HG03342 (cell line): ENCODE results near the gene ERO1B.

Source experiments
- ATAC-seq: cut with Tn5 transposase; IDR thresholded peaks from one replicate; pipeline ENCODE4 v1.9.1; 2021; ENCODE audit warnings: mild to moderate bottlenecking, moderate library complexity; ENCODE audit not compliant: unreplicated experiment

The ERO1B gene

DNA sequence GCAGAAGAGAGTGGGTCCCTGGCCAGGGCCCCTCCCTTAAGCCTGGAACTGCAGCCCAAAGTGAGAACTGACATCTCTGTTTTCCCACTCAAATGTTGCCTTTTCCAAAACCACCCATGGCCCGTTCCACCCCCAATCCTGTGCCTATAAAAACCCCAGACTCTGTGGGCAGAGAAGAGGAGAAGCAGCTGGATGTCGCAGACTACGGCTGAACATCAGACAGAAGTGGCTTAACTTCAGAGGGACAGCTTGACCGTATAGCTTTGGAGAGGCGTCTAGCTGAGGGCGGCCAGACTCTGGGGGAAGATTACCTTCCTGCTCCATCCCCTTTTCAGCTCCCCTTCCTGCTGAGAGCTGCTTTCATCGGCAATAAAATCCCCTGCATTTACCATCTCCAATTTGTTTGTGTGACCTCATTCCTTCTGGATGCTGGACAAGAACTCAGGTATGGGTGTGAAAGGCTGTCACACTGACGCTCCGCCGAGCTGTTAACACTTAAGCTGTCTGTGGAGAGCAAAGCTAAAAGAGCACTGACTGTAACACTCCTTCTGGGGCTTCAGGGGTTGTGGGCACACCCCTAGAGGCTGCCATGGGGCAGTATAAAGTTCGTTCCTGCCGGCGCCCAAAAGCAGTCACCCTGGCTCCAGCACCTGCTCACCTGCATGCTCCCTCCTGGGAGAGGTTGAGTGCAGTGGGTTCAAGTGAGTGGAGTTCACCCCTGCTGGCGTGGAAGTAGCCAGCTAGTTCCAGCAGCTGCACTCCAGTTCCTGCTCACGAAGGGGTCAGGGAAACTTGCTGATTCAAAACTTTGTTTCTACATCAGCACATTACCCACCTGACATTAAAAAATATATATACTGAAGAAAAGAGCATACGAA is 19.6 kb upstream of the ERO1B start:
- ATAC-seq: no peak

DNA sequence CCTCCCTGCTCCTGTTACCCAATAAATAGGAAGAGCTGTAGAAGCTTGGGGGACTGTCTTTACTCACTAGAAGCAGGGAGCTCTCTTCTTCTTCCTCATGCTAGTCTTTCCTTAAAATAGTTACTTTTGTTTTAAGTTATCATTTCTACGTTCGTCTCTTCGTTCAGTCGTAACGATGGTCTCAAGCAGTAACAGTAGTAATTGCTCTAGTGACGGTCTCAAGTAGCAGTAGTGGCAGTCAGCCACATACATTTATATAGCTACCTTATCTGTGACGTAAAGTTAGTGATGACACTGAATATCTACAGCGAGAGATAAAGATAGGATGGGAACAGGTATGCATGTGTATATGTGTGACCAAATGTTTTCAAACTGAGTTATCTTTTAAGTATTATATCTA is 15.4 kb upstream of the ERO1B start:
- ATAC-seq: no peak

DNA sequence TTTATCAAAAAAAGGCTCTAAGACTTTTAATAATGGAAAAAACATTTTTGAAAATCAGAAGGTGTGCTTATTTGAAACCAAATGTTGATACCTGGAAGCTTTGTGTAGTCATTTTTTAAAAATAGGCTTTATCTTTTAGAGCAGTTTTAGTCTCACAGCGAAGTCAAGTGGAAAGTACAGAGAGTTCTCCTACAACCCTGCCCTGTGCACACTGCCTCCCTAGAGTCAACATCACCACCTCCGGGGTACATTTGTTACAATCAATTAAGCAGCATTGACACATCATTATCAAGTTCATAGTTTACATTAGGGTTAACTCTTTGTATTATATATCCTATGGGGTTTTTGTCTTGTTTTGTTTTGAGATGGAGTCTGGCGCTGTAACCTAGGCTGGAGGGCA is 10.7 kb upstream of the ERO1B start:
- no peak for ATAC-seq

DNA sequence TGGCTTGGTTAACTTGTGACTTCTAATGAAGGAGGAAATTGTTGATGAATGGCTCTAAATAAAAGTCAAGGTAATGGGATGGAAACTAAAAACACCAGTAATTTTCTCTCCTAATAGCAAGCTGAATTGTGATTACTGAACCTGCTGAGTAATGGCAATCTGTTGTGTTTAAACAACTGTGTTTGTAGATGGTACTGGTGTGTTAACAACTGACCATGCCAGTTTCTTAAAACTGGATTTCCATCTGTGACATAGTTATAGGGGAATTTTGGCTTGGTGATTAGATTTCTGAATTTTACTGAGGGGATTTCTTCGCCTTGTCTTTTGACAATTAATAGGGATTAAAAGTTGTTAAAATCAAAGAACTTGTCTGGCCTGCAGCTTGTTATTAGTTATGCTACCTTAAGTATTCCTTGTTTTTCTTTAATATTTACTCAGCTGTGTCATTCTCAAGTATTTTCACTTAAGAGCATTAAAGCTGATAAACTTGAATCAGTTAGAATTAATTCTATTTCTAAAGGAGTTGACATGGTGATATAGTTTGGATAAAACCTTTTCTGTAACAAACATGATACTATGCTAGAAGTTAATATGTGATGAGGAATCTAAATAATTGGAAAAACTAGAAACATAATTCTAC is 7.9 kb upstream of the ERO1B start:
- ATAC-seq: no peak

DNA sequence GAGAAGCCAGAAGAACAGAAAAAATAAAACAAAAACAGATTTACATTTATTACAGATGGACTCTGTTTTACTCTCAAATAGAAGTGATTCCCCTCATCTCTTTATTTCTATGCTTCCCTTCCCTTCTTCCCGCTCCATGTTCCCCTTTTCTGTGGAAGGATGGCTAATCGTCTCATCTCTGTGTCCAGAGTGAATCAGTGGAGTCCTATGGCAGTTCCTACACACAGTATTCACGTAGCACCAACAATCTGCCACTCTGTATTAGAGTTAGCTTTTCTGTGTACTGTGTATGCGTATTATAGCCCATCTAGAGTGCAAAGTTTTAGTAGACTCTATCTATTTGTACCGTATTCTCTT is 6.8 kb upstream of the ERO1B start:
- ATAC-seq: no peak

DNA sequence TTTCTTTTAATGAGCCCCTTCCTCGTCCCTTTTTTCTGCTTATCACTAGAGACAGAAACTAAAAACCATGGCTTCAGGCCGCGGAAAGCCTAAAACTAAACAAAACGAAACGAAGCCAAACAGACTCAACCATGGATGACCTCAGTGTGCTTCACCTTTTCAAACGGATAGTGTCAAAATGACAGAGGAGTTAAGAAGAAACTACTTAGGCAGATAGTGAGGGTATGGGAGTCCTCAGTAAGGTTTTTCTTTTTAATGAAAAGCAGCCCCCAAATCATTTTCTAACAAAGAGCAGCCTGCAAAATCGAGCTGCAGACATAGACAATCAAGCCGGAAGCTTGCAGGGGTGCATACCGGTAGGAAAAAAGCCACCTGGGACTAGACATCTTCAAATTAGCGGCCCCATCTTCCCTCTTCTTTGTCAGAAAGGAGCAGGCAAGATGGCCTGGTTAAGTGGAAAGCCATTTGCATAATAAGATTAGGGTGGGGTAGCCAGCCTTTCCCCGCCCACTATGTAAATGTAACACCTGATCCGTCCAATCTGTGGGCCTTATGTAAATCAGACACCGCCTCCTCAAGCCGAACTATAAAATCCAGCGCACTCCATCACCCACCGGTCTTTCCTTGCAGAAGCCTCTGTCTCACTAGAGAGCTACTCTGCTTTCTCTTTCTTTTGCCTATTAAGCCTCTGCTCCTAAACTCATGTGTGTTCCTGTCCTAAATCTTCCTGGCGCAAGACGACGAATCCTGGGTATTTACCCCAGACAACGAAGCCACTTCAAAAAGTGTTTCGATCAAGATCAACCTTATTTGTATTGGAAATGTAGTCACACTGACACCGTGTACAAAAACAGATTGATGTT is 6.2 kb upstream of the ERO1B start:
- no peak for ATAC-seq

DNA sequence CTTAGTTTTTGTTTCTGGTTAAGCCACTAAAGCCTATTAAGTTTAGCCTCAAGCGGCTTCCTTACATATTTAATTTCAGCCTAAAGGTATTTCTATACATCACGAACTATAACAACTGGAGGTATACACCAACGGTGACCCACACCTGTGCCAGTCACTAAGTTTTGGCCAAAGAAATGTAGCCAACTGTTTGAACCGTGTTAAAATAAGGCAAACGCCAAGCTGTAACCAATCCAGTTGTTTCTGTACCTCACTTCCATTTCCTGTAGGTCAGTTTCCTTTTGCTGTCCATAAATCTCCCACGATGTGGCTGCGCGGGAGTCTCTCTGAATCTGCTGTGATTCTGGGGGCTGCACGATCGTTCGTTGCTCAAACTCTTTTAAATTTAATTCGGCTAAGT is 5.6 kb upstream of the ERO1B start:
- no peak for ATAC-seq

DNA sequence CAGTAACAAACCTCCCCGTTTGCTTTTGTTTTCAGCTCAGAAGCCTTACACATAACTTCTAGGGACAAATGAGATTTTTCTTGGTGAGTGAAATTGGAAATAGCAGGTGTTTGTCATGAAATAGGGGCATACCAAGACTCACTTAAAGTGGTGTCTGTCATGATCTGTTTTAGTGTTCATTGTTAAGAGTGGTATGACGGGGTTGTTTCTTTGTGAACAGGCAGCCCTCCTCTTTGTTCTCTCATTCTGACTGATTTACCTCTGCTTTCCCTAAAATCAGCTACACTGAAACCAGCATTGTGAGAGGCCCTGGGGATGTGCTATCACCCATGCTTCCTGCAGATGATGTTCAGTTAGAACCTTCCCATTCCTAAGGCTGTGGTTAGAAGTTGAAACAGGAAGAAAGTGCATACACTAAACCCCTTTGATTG is 2.5 kb upstream of the ERO1B start:
- ATAC-seq: peak; percentile 54

DNA sequence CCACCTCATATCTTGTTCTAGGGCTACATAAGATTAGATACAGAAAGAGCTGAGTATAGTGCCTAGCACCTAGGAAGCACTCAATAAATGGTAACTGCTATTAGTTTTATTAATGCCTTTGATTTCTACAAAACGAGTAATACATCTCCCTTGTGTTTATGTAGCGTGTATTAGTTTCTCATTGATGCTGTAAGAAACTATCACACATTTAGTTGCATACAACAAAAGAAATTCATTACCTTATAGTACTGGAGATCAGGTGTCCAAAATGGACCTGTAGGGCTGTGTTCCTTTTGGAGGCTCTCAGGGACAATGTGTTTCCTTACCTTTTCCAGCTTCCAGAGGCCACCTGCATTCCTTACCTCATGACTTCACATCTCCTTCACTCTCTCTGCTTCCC is 961 bp upstream of the ERO1B start:
- no peak for ATAC-seq

DNA sequence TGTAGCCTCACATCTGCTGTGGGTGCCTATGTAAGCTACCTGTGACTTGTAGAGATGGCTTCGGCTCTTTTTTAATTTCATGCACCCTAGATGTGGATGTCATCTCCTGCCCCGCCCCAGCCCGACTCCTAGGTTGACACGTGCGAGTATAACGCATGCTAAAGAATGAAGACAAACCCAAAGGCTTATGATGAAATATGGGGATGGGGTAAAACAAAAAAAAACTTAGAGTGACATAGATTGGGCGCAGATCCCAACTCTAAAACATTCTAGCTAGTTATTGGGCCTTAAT is 613 bp upstream of the ERO1B start:
- ATAC-seq: peak; percentile 3

DNA sequence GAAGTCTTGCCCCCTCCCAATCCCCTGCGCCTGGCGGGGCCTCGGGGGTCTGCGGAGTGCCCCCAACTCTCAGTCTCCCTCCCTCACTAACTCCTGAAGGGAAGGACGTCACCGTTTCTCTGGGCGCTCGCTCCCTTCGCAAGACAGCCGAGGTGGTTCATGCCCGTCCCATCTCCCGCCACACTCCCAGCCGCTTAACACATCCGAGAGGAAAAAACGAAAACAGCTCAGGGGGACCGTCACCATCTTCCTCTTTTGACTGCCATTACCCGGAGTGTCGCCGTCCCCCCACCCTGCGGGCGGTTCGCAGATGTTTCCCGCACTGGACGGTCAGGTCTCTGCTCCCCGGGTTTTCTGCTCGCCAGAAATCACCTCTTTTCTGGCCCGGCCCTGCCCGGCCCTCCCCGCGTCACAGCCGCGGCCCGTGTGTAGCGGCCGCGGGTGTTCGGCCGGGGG is 532 bp downstream of the ERO1B start:
- ATAC-seq: peak; percentile 20

DNA sequence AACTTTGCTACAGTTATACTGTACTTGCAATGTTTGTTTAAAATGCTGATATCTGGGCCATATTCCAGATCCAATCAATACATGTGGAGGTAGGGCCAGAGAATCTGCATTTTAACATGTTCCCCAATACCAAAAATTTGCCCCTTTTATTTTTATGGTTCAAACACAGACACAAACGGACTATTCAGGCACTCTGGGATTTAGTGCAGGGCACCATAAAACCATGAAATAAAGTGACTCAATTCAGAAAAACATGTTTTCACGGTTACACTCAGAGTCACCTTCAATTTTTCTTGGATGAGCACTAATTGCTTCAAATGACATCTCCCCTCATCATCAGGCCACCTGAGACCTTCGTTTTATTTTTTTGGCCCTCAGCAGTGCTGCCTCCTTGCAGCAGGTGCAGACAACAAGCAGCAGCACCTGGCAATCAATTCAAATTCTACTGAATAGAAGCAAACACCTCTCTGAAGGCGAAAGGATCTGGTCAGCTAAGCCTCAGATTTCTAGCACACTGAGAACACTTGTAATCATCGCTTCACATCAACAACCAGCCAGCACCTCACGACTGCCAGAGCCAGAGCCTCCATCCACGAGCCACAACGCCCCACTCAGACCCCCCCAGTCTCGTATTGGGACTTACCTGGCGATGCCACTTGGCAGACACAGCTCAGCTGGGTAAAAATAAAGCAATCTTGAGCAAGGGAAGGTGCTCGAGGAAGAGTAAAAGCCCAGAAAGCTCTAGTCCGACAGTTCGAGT is 1.1 kb downstream of the ERO1B start:
- no peak for ATAC-seq

DNA sequence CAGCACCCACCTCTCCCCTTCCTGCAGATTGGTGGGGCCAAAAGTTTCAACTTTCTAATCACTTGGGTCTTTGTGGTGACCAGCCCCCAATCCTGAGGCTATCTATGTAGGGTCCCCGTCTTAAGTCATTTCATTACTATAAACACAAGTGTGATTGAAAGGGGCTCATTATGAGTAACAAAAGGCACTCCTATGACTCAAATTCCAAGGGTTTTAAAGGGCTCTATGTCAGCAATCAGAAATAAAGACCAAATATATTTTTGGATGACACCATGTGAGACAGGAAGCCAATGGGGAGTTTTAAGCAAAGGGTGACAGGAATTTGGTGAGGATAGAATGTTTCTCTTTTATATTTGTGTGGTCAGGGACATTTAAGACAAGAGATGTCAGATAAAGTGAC is 6.2 kb downstream of the ERO1B start:
- no peak for ATAC-seq

DNA sequence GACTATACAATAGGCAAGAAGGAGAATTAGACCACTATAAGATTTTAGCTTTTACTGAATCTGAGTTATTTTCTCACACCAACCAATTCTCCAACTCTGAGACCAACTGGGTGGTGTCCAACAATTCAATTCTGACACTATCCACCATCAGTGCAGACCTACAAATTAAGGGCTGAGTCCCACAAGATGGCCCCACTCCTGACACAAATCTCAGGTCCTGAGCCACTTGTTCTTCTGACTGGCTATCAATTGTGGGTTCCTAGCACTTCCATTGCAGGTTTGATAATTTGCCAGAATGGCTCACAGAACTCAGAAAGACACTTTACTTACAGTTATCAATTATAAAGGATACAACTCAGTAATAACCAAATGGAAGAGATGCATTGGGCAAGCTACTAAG is 6.7 kb downstream of the ERO1B start:
- no peak for ATAC-seq

DNA sequence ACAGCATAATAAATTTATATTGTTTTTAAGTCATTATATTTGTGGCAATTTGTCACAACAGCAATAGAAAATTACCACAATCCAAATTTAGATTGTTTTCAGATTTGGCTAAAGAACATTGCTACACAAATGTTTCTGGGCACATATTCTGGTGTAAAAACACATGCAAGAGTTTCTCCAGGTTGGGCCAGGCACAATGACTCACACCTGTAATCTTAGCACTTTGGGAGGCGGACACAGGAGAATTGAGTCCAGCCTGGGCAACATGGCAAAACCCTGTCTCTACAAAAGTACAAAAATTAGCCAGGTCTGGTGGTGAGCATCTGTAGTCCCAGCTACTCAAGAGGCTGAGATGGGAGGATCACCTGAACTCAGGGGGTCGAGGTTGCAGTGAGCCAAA is 8.4 kb downstream of the ERO1B start:
- no peak for ATAC-seq

DNA sequence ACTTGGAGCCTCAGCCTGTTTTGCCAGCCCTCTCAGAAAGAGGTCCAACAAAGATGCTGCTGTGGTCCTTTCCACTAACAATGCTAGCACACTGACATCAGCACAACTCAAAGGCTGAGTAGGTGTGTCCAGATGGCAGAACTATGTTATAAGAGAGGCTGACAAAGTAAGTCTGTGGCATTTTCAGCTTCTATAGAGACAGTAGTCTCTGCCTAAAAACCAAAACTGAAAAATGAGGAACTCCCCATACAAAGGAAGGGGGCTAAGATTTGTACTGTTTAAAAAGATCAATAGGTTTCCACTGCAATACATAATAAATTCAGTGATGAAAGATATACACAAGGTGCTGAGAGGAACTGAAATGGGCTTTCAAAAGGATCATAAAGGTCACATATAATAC is 12.3 kb downstream of the ERO1B start:
- no peak for ATAC-seq

DNA sequence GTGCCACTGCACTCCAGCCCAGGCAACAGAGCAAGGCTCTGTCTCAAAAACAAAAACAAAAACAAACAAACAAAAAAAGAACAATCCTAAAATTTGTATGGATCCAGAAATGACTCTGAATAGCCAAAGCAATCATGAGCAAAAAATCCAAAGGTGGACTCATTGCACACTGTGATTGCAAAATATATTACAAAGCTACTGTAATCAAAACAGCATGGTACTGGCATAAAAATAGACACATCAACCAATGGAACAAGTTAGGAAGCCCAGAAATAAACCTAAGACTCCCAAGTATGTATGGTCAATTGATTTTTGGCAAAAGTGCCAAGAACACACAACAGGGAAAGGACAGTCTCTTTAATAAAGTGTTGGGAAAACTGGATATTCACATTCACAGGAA is 19.9 kb downstream of the ERO1B start:
- no peak for ATAC-seq

DNA sequence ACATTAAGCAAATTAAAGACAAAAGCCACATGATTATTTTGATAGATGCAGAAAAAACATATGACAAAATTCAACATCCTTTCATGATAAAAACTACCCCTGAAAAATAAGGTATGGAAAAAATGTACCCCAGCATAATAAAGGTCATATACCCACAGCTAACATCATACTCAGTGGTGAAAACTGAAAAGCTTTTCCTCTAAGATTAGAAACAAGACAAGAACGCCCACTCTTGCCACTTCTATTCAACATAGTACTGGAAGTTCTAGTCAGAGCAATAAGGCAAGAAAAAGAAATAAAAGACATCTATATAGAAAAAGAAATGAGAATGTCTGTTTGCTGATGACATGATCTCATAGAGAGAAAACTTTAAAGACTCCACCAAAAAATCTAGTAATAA is 20.7 kb downstream of the ERO1B start:
- no peak for ATAC-seq

DNA sequence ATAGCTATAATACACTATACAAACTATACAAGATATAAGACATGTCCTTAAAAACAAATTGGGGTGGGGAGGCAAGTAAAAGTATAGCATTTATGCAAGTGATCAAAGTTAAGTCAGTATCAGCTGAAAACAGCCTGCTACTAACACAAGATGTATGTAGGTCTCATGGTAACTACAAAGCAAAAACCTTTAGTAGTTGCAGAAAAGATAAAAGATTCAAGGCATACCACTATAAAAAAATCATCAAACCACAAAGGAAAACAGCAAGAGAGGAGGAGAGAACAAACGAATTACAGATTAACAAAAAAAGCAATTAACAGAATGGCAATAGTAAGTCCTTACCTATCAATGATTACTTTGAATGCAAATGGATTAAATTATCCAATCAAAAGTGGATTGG is 22.7 kb downstream of the ERO1B start:
- ATAC-seq: no peak

DNA sequence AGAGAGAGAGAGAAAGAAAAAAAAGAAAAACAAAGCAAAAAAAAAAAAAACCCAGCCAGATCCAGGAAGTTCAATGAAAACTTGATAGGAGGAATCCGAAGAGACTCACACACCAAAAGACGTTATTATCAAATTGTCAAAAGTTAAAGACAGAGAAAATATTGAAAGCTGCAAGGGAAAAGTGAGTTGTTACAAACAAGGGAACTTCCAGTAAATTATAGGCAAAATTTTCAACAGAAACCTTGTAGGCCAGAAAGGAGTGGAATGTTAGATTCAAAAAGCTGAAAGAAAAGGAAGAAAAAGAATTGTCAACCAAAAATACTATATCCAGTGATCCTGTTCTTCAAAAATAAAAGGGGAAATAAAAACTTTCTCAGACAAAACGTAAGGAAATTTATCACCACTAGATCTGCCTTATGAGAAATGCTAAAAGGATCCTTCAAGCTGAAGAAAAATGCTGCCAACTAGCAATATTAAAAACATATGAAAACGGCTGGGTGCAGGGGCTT is 23.6 kb downstream of the ERO1B start:
- ATAC-seq: no peak

DNA sequence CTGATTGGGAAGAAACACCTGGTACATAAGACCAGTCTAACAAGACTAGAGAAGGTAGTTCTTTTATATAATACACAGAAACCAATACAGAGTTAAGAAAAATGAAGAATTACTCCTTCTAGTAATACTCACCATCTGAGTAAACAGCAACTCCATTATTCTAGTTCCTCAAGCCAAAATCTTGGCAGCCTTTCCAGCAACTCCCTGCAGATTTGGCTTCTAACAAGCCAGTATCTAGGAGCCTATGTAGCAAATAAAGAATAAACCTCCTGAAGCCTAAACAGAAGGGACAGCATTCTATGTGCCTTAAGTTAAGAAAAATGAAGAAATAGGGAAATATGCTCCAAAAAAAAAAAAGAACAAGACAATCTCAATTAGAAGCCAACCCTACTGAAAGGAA is 24.5 kb downstream of the ERO1B start:
- no peak for ATAC-seq
